GM18909 (cell line): ENCODE data around the gene LY6G5B.

Source experiments
- ATAC-seq: cut with Tn5 transposase; IDR thresholded peaks from one replicate; pipeline ENCODE4 v1.9.1; 2021; ENCODE audit warnings: mild to moderate bottlenecking; ENCODE audit not compliant: unreplicated experiment, poor library complexity

LY6G5B gene

GRCh38 chr6:31710523-31711219, 40.9 kb downstream of the LY6G5B start:
- ATAC-seq, result no peak

- no peak for ATAC-seq
Measured at GRCh38 chr6:31711233-31711632, 41.5 kb downstream of the LY6G5B start.

GRCh38 chr6:31712296-31712695, 42.5 kb downstream of the LY6G5B start:
- ATAC-seq, result no peak

GRCh38 chr6:31713465-31713864, 43.7 kb downstream of the LY6G5B start:
- no peak for ATAC-seq

GRCh38 chr6:31713991-31714684, 44.4 kb downstream of the LY6G5B start:
- no peak for ATAC-seq

- no peak for ATAC-seq
Measured at GRCh38 chr6:31715022-31715958, 45.5 kb downstream of the LY6G5B start, which contains the start of gene LY6G6D. Gene LY6G6D (plus strand): TSS chr6:31715348. CDS start chr6:31715356, 8 bp downstream.

- no peak for ATAC-seq
Measured at GRCh38 chr6:31717499-31718222, 47.9 kb downstream of the LY6G5B start.

- ATAC-seq, result no peak
Measured at GRCh38 chr6:31718265-31718664, 48.5 kb downstream of the LY6G5B start.

- ATAC-seq, result no peak
Measured at GRCh38 chr6:31719001-31719400, 49.2 kb downstream of the LY6G5B start.

GRCh38 chr6:31720196-31720770, 50.5 kb downstream of the LY6G5B start:
- ATAC-seq, result no peak

GRCh38 chr6:31721351-31722020, 51.7 kb downstream of the LY6G5B start, which contains the start of gene LY6G6C:
Gene LY6G6C (minus strand): TSS chr6:31721746. CDS start chr6:31721679, 67 bp downstream.
- ATAC-seq, result no peak

GRCh38 chr6:31722173-31722572, 52.4 kb downstream of the LY6G5B start:
- no peak for ATAC-seq
